Stomach (tissue), 4 donors: ENCODE results near the gene INPP1.

ENCODE experiments used
- EP300 ChIP-seq: sonication (generic); formaldehyde crosslinking; IDR thresholded peaks from one replicate; pipeline ENCODE4 v1.6.1; 2017; ENCODE audit warnings: antibody characterized with exemption
- POLR2A ChIP-seq, 4 donors: fragments of 450-650 bp; IDR thresholded peaks; one replicate each; pipeline ENCODE4 v1.6.1; 2016; ENCODE audit warnings: antibody characterized with exemption in 4 of 4, control low read depth in 2 of 4, mild to moderate bottlenecking in 1 of 4, moderate library complexity in 1 of 4
- TF ChIP-seq, protein P1 (sequence below), 7 experiments: fragments of 450-650 bp in 4 of 7; fragments of 200-600 bp in 3 of 7; sonication (generic) in 3 of 7; IDR thresholded peaks; one replicate each; pipeline ENCODE4 v1.5.1; 2016 to 2019; ENCODE audit warnings: antibody characterized with exemption in 7 of 7, control low read depth in 2 of 7, mild to moderate bottlenecking in 1 of 7

DNA sequence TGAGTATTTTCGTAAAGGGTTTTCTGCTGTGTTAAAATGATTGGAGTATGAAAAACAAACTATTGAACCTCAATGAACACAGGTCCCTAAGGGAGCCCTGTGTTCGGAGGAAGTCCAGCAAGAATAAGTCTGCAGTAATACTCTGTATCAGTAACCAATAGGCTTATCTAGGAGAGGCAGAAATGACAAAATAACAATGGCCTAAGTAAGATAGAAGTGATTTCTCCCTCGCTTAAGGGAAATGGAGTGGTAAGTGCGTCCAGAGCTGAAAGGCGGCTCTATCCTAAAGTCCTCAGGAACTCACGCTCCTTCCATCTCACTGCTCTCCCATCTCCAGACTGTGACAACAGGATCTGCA lies 35.5 kb downstream of the INPP1 start:
- TF ChIP-seq EP300 = no peak
- TF ChIP-seq, protein P1, sequence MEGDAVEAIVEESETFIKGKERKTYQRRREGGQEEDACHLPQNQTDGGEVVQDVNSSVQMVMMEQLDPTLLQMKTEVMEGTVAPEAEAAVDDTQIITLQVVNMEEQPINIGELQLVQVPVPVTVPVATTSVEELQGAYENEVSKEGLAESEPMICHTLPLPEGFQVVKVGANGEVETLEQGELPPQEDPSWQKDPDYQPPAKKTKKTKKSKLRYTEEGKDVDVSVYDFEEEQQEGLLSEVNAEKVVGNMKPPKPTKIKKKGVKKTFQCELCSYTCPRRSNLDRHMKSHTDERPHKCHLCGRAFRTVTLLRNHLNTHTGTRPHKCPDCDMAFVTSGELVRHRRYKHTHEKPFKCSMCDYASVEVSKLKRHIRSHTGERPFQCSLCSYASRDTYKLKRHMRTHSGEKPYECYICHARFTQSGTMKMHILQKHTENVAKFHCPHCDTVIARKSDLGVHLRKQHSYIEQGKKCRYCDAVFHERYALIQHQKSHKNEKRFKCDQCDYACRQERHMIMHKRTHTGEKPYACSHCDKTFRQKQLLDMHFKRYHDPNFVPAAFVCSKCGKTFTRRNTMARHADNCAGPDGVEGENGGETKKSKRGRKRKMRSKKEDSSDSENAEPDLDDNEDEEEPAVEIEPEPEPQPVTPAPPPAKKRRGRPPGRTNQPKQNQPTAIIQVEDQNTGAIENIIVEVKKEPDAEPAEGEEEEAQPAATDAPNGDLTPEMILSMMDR (IDR thresholded peaks at IDR 0.05) = no peak
- TF ChIP-seq POLR2A (IDR thresholded peaks at IDR 0.05) = no peak
